Frontal cortex (tissue), 4 donors: Measurements from ENCODE around the gene HYDIN. TPM values are rescaled to one million over a fixed set of nuclear protein-coding genes. Genes with fewer than 3 reads are reported as not detected.
"Not testable (repeated sequence)": the region's sequence is repeated elsewhere in the genome, so short reads cannot be mapped to it uniquely, and the experiment has no call there.

Experiments used
- DNase-seq, 2 donors: peaks; one replicate each; pipeline ENCODE4 v3.0.0; 2012; ENCODE audit warnings: low spot score in 2 of 2
- FAIRE-seq: peaks from 2 replicates; lab custom pipeline; 2012; peaks lifted over from hg19 to GRCh38; lab: Jason Lieb, UNC
- total RNA-seq: library from RNA; depleted of rRNA; stranded (reverse); fragments of >200 nt; gene quantifications from one replicate; pipeline ENCODE4 v1.2.3, GENCODE V29; 2014
- donor health status: control.
- donor health status: control.
- donor health status: control.

The HYDIN gene
- total RNA-seq, 1 donor from 2014 or later, result 19.2 TPM

DNA sequence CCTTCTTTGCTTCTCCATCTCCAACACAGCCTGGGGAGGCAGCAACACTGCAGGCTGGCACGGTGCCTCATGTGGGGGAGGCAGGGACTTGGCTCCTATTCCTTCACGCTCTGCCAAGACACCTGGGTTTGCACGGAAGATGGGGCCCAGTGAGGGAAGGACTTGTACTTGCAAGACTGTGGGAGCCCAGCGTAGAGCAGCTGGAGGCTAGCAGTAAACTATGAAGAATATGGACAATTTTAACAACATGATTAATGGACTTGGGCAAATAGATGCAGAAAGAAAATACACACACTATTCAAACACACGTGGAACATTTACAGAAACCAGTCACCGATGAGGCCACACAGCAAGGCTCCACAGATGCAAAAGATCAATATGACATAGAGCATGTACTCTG lies 308.4 kb downstream of the HYDIN start:
- DNase-seq, FAIRE-seq: not testable (repeated sequence)

DNA sequence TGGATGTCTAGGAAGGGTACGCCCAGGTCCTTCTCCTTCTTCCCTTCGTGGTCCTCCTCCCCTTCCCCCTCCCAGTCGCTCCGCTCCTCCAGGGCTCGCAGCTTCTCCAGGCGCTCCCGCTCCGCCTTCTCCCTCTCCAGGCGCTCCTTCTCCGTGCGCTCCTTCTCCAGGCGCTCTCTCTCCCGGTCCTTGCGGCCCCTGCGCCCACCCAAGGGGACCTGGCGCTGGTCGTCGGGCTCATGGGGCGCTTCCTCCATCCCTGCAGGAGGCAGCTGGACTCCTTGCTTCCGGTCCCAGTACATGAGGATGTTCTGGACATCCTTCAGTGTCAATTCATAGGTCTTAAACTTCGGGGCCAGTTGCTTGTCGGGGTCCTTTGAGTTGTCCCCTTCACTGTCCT lies 309.9 kb downstream of the HYDIN start:
- FAIRE-seq, result not testable (repeated sequence)

GRCh38 chr16:70888208-70888607 lies 342.3 kb downstream of the HYDIN start:
- DNase-seq, FAIRE-seq: not testable (repeated sequence)

More for the DNA sequence above, 309.9 kb downstream of the HYDIN start:
- not testable (repeated sequence) for DNase-seq

DNA sequence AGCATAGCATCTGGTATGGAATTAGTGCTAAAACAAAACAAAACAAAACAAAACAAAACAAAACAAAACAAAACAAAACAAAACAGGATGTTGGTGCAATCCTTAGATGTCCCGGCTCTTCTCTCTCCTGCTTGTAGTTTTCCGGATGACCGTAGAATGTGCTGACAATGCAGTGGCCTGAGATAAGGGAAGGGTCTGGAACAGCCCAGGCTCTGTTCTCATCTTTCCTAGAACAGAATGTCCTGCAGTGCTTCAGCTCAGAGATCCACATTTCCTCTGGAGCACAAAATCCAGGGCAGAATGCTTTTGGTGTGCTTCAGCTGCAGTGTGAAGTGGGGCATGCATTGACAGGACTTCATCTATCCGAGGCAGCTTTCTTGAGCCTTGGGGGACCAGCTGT lies 345.9 kb downstream of the HYDIN start:
- DNase-seq, FAIRE-seq: not testable (repeated sequence)

- FAIRE-seq, DNase-seq: not testable (repeated sequence)
These were observed 348.2 kb downstream of the HYDIN start for GRCh38 chr16:70882311-70882710.

DNA sequence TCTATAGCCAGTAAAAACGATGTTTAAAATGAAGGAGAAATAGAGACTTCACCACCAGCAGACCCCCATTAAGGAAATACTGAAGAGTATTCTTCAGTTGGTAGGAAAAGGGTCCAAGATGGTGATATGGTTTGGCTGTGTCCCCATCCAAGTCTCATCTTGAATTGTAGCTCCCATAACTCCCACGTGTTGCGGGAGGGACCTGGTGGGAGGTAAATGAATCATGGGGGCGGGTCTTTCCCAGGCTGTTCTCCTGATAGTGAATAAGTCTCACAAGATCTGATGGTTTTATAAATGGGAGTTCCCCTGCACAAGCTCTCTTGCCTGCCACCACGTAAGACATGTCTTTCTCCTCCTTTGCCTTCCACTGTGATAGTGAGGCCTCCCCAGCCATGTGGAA lies 352.6 kb downstream of the HYDIN start:
- not testable (repeated sequence) for FAIRE-seq

DNA sequence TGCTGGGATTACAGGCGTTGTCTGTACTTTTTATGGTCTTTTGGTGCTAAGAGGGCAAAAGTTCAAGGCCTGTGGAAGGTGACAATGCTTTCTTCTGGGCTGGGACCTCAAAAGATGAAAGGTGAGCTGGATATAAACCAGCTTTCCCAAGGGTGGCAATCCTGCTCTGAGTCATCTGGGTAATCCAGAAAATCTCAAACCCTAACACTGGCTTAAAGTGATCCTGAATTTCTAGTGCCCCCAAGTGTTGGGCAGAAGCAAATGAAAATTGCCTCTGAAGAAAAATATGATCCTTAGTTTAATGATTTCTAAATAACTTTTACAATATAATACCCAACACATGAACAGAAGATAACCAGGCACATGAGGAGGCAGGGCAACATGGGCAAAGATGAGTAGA lies 354.1 kb downstream of the HYDIN start:
- FAIRE-seq, DNase-seq: not testable (repeated sequence)

More for the DNA sequence above, 352.6 kb downstream of the HYDIN start:
- not testable (repeated sequence) for DNase-seq

DNA sequence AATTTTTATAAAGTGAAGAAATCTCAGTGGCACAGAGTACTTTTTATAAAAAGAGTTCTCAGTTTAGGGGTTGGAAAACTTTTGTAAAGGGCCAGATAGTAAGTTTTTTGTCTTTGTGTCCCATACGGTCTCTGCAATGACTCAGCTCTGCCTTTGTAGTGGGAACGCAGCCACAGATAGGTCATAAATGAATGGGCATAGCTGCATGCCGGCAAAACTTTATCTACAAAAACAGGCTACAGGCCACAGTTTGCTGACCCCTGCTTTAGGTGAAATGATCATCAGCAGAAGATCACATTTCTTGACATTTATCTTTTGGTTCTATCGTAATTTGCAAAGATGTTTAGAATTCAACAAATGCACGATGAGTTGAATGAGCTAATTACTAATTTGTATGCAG lies 365.8 kb downstream of the HYDIN start:
- FAIRE-seq, DNase-seq: not testable (repeated sequence)

GRCh38 chr16:70861996-70862395 lies 368.5 kb downstream of the HYDIN start:
- not testable (repeated sequence) for DNase-seq, FAIRE-seq

DNA sequence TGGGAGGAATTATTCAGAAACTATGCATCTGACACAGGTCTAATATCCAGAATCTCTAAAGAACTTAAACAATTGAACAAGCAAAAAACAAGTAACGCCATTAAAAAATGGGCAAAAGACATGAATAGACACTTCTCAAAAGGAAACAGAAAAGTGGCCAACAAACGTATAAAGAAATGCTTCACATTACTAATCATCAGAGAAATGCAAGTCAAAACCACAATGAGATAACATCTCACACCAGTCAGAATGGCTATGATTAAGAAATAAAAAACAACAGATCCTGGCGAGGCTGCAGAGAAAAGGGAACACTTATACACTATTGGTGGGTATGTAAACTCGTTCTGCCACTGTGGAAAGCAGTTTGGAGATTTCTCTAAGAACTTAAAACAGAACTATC lies 379.2 kb downstream of the HYDIN start:
- DNase-seq, FAIRE-seq: not testable (repeated sequence)

- not testable (repeated sequence) for FAIRE-seq, DNase-seq
These were observed 406.9 kb downstream of the HYDIN start for GRCh38 chr16:70823498-70824118.

- not testable (repeated sequence) for DNase-seq, FAIRE-seq
These were observed 407.8 kb downstream of the HYDIN start for GRCh38 chr16:70822734-70823133.

- DNase-seq, FAIRE-seq: not testable (repeated sequence)
These were observed 412.4 kb downstream of the HYDIN start for GRCh38 chr16:70818088-70818487.

GRCh38 chr16:70809392-70810060 lies 421.0 kb downstream of the HYDIN start:
- no peak for DNase-seq
- FAIRE-seq, result no peak

- no peak for DNase-seq
- FAIRE-seq, result no peak
These were observed 422.2 kb downstream of the HYDIN start for GRCh38 chr16:70808371-70808770.

DNA sequence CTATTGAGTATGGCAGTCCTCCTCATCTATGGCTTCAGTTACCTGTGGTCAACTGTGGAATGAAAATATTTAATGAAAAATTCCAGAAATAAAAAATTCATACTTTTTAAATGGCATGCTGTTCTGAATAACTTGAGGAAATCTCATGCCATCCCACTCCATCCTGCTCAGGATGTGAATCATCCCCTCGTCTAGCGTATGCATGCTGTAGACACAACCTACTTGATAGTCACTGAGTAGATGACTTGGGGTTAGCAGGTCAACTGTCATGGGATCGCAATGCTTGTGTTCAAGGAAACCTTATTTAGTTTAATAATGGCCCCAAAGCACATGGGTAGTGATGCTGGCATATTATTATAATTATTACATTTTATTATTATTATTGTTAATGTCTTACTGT lies 424.7 kb downstream of the HYDIN start:
- DNase-seq (no peak), FAIRE-seq (no peak)

DNA sequence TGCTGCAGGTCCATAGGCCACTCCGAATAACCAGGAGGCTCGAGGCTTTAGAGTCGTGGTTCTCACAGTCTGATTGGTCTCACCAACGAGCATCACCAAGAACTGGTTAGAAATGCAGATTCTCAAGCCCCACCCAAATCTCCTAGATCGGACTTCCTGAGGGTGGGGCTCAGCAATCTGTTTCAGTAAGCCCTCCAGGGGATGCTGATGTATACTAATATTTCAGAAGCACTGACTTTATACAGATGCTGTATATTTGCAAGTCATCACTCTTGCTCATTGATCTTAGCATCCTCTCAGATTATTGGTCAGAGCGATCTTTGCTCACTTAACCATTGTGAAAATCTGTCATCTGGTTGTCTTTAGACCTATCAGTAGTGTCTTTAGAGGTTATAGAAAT lies 425.1 kb downstream of the HYDIN start:
- FAIRE-seq, result no peak

DNA sequence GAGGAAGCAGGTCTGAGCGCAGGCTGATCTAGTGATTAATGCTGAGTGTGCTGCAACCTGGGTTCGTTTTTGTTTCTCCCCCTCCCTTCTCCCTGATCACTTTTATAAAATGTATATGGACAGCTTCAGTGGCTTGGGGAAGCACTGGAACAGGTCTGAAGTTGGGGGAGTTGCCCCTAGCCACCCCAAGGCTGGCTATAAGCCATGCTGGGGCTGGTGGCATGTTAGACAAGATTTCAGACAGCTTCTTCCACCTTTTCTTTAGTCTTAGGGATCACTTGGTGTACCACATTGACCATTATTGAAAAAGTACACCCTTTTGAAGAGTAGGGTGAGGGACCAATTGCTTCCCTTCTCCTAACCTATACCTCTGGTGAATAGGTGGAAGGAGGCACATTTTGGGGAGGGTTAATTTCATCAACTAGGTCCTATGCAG lies 425.8 kb downstream of the HYDIN start:
- FAIRE-seq (no peak), DNase-seq (no peak)

More for the DNA sequence above, 425.1 kb downstream of the HYDIN start:
- DNase-seq, result no peak

DNA sequence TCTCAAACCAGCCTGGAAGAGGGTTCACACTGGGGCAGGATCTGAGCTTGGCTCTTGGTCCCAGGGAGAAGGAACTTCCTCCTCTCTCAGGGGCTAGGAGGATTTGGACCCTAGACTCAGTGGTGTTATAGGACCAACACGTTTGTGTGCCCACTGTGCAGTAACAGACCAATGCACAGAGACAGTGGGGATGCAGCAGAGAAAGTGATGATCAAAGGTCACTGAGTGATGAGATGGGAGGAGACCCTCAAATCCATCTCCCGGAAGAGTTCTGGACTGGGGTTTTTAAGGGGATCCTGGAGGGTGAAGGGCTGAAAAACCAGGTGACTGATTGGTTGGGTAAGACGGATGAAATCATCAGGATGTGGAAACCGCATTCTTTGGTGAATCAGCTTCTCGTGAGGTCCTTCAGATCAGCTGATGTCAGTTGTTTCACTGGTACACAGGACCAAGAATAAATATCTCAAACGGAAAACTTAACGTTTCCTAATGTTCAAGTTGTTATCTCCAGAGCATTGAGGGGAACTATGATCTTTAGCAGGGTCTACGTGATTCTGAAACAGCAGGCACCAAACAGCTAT lies 426.3 kb downstream of the HYDIN start:
- FAIRE-seq (no peak), DNase-seq (no peak)

DNA sequence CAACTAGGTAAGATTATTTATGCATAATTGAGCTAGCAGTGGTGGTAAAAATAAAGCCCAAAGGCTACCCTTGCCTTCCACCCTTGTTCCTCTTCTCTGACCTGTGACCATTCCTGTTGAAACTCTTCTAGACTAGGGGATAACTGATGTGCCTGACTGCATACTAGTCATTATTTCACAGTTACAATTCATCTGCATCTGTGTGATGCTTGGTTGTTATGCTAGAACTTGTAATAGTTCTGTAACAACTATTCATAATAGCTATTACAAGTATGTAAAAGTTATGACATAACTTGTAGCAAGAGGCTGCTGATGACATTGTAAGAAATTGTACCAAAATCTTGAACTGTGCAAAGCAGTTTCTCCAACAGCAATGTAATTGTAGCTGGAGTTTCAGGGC lies 427.2 kb downstream of the HYDIN start:
- DNase-seq (no peak), FAIRE-seq (no peak)

- FAIRE-seq (no peak), DNase-seq (no peak)
These were observed 428.9 kb downstream of the HYDIN start for GRCh38 chr16:70801611-70802010.
